SK-N-MC (cell line): ENCODE results near the gene MACROD2.

ENCODE experiments used
- EZH2 ChIP-seq: fragments of 200-600 bp; sonication (generic); IDR thresholded peaks from one replicate; pipeline ENCODE4 v1.6.1; 2017; ENCODE audit warnings: antibody characterized with exemption
- POLR2AphosphoS5 ChIP-seq: IDR thresholded peaks from 2 replicates; pipeline ENCODE4 v1.6.1; 2012; ENCODE audit warnings: mild to moderate bottlenecking, low read depth, low read length, borderline replicate concordance

GRCh38 chr20:15224199-15224598 lies 1228.9 kb downstream of the MACROD2 start:
- no peak for TF ChIP-seq POLR2AphosphoS5
- TF ChIP-seq EZH2 = no peak
